ENCODE results near the gene PADI6. TPM values are rescaled to one million over a fixed set of nuclear protein-coding genes. Genes with fewer than 3 reads are reported as not detected.
A peak's percentile ranks its signal among the peaks of the same experiment; 100 is the strongest.
"Not testable (repeated sequence)": the region's sequence is repeated elsewhere in the genome, so short reads cannot be mapped to it uniquely, and the experiment has no call there.

The PADI6 gene
- total and polyA plus RNA-seq, 2 of the 8 experiments (the other 6 are each of a cell fraction or from before 2014, with no cell fraction given): not detected

GRCh38 chr1:17407786-17408514 is 36.0 kb downstream of the PADI6 start:
- H2AK5ac ChIP-seq (ENCODE audit: low read depth, low read length); H4K8ac ChIP-seq (ENCODE audit: extremely low read depth, insufficient read depth, low read length); H3K4ac ChIP-seq (replicated peaks; ENCODE audit: insufficient read length, low read depth, low read length); FAIRE-seq; H2BK5ac ChIP-seq (ENCODE audit: low read depth, low read length); H2BK15ac ChIP-seq (ENCODE audit: low read length); H3K4me1 ChIP-seq (replicated peaks in 1 of 4; ENCODE audit: control insufficient read depth in 3 of 4, insufficient read depth in 4 of 4, low read length in 3 of 4); H4K91ac ChIP-seq (replicated peaks; ENCODE audit: insufficient read length, low read length); H3K9me3 ChIP-seq (ENCODE audit: insufficient read depth in 2 of 2, low read depth in 1 of 2, low read length in 1 of 2); H3K23me2 ChIP-seq (ENCODE audit: low read depth, low read length); H2AFZ ChIP-seq (ENCODE audit: low read length); H3K9ac ChIP-seq (replicated peaks in 1 of 4; ENCODE audit: extremely low read depth in 1 of 4, low read depth in 3 of 4, low read length in 3 of 4); H3K56ac ChIP-seq (replicated peaks; ENCODE audit: insufficient read length, low read depth, low read length); H3K18ac ChIP-seq (ENCODE audit: extremely low read depth, low read length); H2BK120ac ChIP-seq (replicated peaks; ENCODE audit: low read depth, low read length); H3K23ac ChIP-seq (ENCODE audit: insufficient read length); H3K27ac ChIP-seq (ENCODE audit: low read depth, low read length); H3K27me3 ChIP-seq (replicated peaks in 1 of 4; ENCODE audit: control insufficient read depth in 3 of 4, extremely low read depth in 1 of 4, insufficient read depth in 3 of 4, low read length in 3 of 4); H3K4me2 ChIP-seq (ENCODE audit: insufficient read depth in 1 of 2, low read depth in 2 of 2, low read length in 2 of 2); H3K79me1 ChIP-seq (ENCODE audit: low read depth, low read length); H4K5ac ChIP-seq (ENCODE audit: insufficient read length, low read depth, low read length); DNase-seq (ENCODE audit: low read depth in 1 of 2, low spot score in 2 of 2); H2BK12ac ChIP-seq (ENCODE audit: low read depth, low read length); H2BK20ac ChIP-seq (ENCODE audit: low read length); H3K4me3 ChIP-seq (ENCODE audit: extremely low read depth in 1 of 4, insufficient read depth in 2 of 4, low read depth in 3 of 4, low read length in 4 of 4); H3K14ac ChIP-seq (ENCODE audit: insufficient read length): not testable (repeated sequence)
- 86% methylated on average over 29 of the region's 30 CpGs; no CpG with 5 or more reads in 1 of the 2 experiments for WGBS, 2 experiments (ENCODE audit: extremely low coverage in 1 of 2, insufficient coverage in 1 of 2, insufficient read length in 1 of 2, insufficient replicate concordance in 2 of 2, low coverage in 1 of 2, low lambda C conversion rate in 2 of 2, missing lambda C conversion rate in 1 of 2)
- H3K36me3 ChIP-seq (ENCODE audit: control insufficient read depth in 2 of 4, insufficient read depth in 4 of 4, low read length in 3 of 4): peaks cover 27 to 58% (median 51%) of the 10 kb centered on the region in 4 experiments
- peaks cover 0 to 19% of the 10 kb centered on the region in 2 experiments; a peak in 2 of 4 replicates for H3K79me2 ChIP-seq (ENCODE audit: control insufficient read depth in 1 of 2, insufficient read depth in 2 of 2, low read length in 2 of 2)
- POLR2A ChIA-PET (ENCODE audit: partially characterized antibody): interaction anchor here (0.9 to 10.0 kb wide), 8 partner anchors 9 to 39 kb away, joined by 3 to 116 read pairs (median 4); partner anchors contain the start of gene RCC2
- CTCF ChIA-PET (ENCODE audit: partially characterized antibody): interaction anchor here (0.6 to 2.8 kb wide), 7 partner anchors 8 to 207 kb away, joined by 3 to 12 read pairs (median 3); no protein-coding TSS in a partner anchor
- TF ChIP-seq POLR2AphosphoS5 (IDR thresholded peaks at IDR 0.05; ENCODE audit: low read depth, low read length): 0 out of 2 replicates have a peak, but pooled peaks have one; percentile 49
- peaks cover 18 to 24% of the 10 kb centered on the region in 2 experiments for H4K20me1 ChIP-seq (replicated peaks in 1 of 2; ENCODE audit: control insufficient read depth in 1 of 2, insufficient read depth in 2 of 2, low read length in 2 of 2)
